Measurements from ENCODE around the gene PTPN23. TPM values are rescaled to one million over a fixed set of nuclear protein-coding genes. Genes with fewer than 3 reads are reported as not detected.

PTPN23 gene
- total RNA-seq, 2 donors from 2014 or later, result 28.5 to 301 TPM

DNA sequence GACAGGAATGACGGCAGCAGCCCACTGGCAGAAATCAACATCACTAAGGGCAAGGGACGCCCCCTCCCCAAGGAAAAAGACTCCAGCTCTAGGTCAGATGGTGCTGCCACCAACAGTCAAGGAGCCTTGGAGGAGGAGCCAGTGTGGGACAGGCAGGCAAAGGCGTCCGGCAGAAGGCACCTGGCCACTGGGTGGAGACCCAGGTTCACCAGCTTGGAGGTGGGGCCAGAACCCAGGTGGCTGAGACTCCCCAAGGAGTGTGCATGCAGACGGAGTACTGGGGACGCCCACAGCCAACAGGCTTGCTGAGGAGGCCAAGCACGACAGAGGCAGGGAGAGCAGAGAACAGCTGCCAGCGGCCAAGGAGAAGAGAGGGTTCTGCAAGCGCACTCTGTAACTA is 35.2 kb downstream of the PTPN23 start:
- ATAC-seq (no peak), DNase-seq (no peak)
- 83 to 85% methylated on average over 7 to 9 of the region's 9 CpGs for WGBS, 2 donors
- Histone ChIP-seq H3K27ac (no peak overlapping the region), H3K9me3 (no peaks in the 10 kb centered on the region), H3K4me1 (peaks cover under 1% of the 10 kb centered on the region), H3K27me3 (no peaks in the 10 kb centered on the region), H3K4me3 (no peak overlapping the region), H3K36me3 (replicated peaks in 1 of 2; ENCODE audit: insufficient read depth in 1 of 2, low read depth in 2 of 2) (peaks cover 0 to 26% of the 10 kb centered on the region in 2 donors)
- intact Hi-C loops (cut with DNase I), result loop anchor here (10.0 kb wide), 1 partner anchor 379 kb away; no protein-coding TSS in a partner anchor
- TF ChIP-seq POLR2A (IDR thresholded peaks at IDR 0.05), result no peak
- TF ChIP-seq CTCF (IDR thresholded peaks at IDR 0.05), result no peak

DNA sequence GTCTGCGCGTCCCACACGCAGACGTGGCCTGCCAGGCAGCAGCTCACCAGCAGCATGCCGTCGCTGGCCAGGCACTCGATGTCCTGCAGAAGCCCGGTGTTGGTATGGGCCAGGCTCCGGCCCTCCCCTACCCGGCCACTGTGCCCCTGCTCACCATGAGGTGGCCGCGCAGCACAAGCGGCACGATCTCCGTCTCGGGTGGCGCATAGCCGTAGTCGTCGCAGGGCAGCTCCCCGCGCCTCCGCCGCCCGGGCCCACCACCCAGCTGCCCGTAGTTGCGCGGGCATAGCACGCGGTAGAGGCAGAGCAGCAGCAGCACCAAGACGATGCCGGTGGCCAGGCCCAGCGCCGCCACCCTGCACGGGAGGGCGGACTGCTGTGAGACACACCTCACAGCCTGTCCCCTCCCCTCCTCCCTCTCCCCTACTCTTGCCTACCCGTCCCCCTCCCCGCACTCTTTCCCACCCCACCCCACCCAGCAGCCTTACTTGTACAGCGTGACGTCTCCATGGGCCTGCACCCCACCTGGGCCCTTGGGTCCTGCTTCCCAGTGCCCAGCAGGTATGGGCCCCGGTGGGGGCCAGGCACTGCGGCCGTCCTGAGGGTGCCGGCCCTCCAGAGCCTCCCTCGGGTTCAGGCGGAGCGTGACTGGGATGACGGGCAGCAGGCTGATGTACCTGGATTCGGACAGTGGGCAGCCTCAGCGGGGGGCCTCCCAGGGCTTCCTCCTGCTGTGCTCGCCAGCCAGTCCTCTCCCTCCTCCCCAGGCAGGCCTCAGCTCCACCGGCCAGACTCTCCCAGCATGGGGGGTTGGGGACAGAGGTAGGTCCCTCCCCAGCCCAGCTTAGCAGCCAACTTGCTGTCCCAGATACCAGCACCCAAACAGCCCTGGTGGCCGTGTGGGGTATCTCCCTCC is 37.6 kb downstream of the PTPN23 start:
- H3K27me3 ChIP-seq, result no peaks in the 10 kb centered on the region
- DNase-seq (no peak), ATAC-seq (no peak)
- TF ChIP-seq POLR2A (IDR thresholded peaks at IDR 0.05), result no peak
- TF ChIP-seq CTCF (IDR thresholded peaks at IDR 0.05), result no peak
- H3K4me3 ChIP-seq, result no peak overlapping the region
- no peak overlapping the region for H3K27ac ChIP-seq
- H3K36me3 ChIP-seq (replicated peaks in 1 of 2; ENCODE audit: insufficient read depth in 1 of 2, low read depth in 2 of 2), result peaks cover 0 to 18% of the 10 kb centered on the region in 2 donors
- intact Hi-C loops (cut with DNase I), result loop anchor here (10.0 kb wide), 1 partner anchor 376 kb away; no protein-coding TSS in a partner anchor
- peaks cover 15% of the 10 kb centered on the region for H3K4me1 ChIP-seq
- WGBS, 2 donors, result 87 to 94% methylated on average over 17 to 21 of the region's 53 CpGs
- no peaks in the 10 kb centered on the region for H3K9me3 ChIP-seq

- H3K27ac ChIP-seq, result no peak overlapping the region
- 75 to 85% methylated on average over 2 to 17 of the region's 17 CpGs for WGBS, 2 donors
- no peaks in the 10 kb centered on the region for H3K27me3 ChIP-seq
- ATAC-seq, result no peak
- peaks cover 0 to 11% of the 10 kb centered on the region in 2 donors for H3K36me3 ChIP-seq (replicated peaks in 1 of 2; ENCODE audit: insufficient read depth in 1 of 2, low read depth in 2 of 2)
- no peak for DNase-seq
- no peak overlapping the region for H3K4me3 ChIP-seq
- peaks cover 15% of the 10 kb centered on the region for H3K4me1 ChIP-seq
- TF ChIP-seq POLR2A (IDR thresholded peaks at IDR 0.05) (no peak), CTCF (IDR thresholded peaks at IDR 0.05) (no peak)
- intact Hi-C loops (cut with DNase I), result loop anchor here (5.0 to 10.0 kb wide), 2 partner anchors 58 to 375 kb away; partner anchors contain the start of gene SCAP
- H3K9me3 ChIP-seq, result no peaks in the 10 kb centered on the region
Measured at GRCh38 chr3:47419083-47420043, 38.5 kb downstream of the PTPN23 start.

DNA sequence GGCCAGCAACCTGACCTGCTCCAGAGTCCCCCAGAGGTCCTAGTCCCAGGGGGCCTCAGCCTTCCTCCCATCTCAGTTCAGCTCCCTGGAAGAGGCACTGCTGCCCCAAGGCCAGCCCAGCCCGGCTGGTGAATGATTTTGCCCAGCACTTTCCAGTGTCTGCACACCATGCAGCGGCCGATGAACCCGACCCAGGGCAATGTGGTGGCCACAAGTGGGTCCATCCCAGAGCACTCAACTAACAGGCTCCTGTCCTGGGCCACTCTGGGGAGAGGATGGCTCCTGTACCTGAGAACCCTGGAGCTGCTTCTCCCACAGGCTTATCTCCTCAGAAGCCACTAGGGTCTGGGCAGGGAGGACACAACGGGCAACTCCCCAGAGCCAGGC is 39.2 kb downstream of the PTPN23 start:
- TF ChIP-seq CTCF (IDR thresholded peaks at IDR 0.05) (no peak), POLR2A (IDR thresholded peaks at IDR 0.05) (no peak)
- intact Hi-C loops (cut with DNase I), result loop anchor here (5.0 kb wide), 1 partner anchor 57 kb away; the partner anchor contains the start of gene SCAP
- Histone ChIP-seq H3K27ac (no peak overlapping the region), H3K36me3 (replicated peaks in 1 of 2; ENCODE audit: insufficient read depth in 1 of 2, low read depth in 2 of 2) (peaks cover 0 to 7% of the 10 kb centered on the region in 2 donors), H3K9me3 (no peaks in the 10 kb centered on the region), H3K4me3 (no peak overlapping the region), H3K4me1 (peaks cover 15% of the 10 kb centered on the region), H3K27me3 (no peaks in the 10 kb centered on the region)
- DNase-seq (no peak), ATAC-seq (no peak)
- WGBS, 2 donors, result 94% methylated on average over 5 of the region's 5 CpGs; no CpG with 5 or more reads in 1 of the 2 donors

All from body of pancreas (tissue), 4 donors.